ENCODE measurements around the gene TOGARAM1.

The TOGARAM1 gene

DNA sequence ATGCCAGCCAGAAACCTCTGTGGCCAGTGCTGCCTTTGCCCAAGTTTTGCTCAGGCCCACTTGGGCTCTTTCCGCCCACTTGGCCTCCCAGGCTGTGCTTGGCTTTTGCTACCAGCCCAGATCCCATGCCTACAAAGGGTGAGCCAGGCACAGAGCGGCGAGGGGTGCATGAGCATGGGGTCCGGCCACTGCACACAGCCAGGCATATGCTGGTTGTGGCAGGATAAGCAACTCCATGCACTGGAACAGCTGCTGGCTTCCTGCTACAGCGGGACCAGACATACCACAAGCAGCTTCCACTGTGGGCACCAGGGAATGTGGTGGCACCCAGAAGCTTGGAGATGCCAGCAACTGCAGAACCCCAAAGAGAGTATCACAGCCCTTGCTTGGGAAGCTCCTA lies 76.3 kb downstream of the TOGARAM1 start:
- ATAC-seq (ENCODE audit: low read depth), result no peak
- no peak overlapping the region for H3K27ac Mint-ChIP-seq
- no peaks in the 10 kb centered on the region for H3K4me1 Mint-ChIP-seq
- H3K9me3 Mint-ChIP-seq, result peaks cover 2% of the 10 kb centered on the region
- H3K36me3 Mint-ChIP-seq, result peaks cover 35% of the 10 kb centered on the region
- H3K27me3 Mint-ChIP-seq, result no peaks in the 10 kb centered on the region
- DNase-seq (ENCODE audit: low spot score in 2 of 2), result no peak
- no peak overlapping the region for H3K4me3 Mint-ChIP-seq

DNA sequence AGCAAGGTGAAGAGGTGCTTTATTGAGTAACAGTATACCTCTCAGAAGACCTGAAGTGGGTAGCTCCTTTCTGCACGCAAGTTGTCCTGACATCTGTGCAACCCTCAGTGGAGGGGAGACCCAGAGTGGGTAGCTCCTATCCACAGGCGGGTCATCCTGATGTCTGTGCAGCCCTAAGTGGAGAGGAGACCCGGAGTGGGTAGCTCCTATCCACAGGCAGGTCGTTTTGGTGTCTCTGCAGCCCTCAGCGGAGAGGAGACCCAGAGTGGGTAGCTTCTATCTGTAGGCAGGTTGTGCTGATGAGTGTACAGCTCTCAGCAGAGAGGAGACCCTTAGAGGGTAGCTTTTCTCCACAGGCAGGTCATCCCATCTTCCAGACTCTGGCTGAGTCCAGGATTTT lies 76.9 kb downstream of the TOGARAM1 start:
- Mint-ChIP-seq H3K4me1 (no peaks in the 10 kb centered on the region), H3K9me3 (peaks cover 2% of the 10 kb centered on the region), H3K4me3 (no peak overlapping the region), H3K36me3 (peaks cover 35% of the 10 kb centered on the region), H3K27me3 (no peaks in the 10 kb centered on the region), H3K27ac (no peak overlapping the region)
- no peak for ATAC-seq (ENCODE audit: low read depth)
- no peak for DNase-seq (ENCODE audit: low spot score in 2 of 2)

DNA sequence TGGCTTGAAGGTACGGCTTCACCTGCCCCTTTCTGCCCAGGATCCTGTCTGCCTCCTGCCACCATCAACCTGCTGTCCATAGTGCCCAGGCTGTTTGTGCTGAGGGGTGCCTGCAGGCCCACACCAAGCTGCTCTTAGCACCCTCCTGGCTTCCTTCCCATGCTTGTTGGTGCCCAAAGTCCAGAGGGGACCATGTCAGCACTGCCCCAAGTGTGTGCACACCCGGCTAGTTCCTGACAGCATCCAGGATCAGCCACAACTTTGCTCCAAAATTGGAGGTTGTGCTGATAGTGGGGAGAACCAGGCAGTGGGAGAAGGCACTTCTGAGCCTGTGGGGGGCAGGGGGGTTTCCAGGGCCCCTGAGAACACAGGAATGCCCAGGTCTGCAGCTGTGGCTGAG lies 77.4 kb downstream of the TOGARAM1 start:
- no peaks in the 10 kb centered on the region for H3K4me1 Mint-ChIP-seq
- H3K9me3 Mint-ChIP-seq, result peaks cover 2% of the 10 kb centered on the region
- no peaks in the 10 kb centered on the region for H3K27me3 Mint-ChIP-seq
- H3K4me3 Mint-ChIP-seq, result no peak overlapping the region
- H3K27ac Mint-ChIP-seq, result no peak overlapping the region
- ATAC-seq (ENCODE audit: low read depth), result no peak
- DNase-seq (ENCODE audit: low spot score in 2 of 2), result no peak
- peaks cover 31% of the 10 kb centered on the region for H3K36me3 Mint-ChIP-seq

DNA sequence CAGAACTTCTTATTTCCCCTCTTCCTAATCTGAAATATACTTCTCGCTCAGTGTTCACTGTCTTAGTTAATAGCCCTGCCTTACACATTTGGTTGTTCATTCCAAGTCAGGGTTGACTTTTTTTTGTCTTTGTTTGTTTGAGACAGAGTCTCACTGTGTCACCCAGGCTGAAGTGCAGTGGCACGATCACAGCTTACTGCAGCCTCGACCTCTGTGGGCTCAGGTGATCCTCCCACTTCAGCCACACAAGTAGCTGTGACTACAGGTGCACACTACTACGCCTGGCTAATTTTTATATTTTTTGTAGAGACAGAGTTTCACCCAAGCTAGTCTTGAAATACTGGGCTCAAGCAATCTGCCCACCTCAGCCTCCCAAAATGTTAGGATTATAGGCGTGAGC lies 79.7 kb downstream of the TOGARAM1 start:
- H3K4me1 Mint-ChIP-seq, result no peaks in the 10 kb centered on the region
- no peak overlapping the region for H3K4me3 Mint-ChIP-seq
- no peaks in the 10 kb centered on the region for H3K27me3 Mint-ChIP-seq
- no peak overlapping the region for H3K27ac Mint-ChIP-seq
- peaks cover 27% of the 10 kb centered on the region for H3K36me3 Mint-ChIP-seq
- ATAC-seq (ENCODE audit: low read depth), result no peak
- H3K9me3 Mint-ChIP-seq, result no peaks in the 10 kb centered on the region
- no peak for DNase-seq (ENCODE audit: low spot score in 2 of 2)

DNA sequence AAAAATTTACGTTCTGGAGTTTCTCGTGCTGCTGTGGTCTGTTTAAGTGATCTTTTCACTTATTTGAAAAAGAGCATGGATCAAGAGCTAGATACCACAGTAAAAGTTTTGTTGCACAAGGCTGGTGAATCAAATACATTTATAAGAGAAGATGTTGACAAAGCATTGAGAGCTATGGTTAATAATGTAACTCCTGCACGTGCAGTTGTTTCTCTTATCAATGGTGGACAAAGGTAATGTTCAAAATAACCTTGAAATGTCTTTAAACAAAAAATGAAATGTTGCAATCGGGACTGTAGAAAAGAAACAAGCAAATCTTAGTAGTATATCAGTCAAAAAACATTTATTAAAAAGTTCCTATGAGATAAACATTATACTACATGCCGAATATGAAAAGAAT lies 82.6 kb downstream of the TOGARAM1 start:
- peaks cover 16% of the 10 kb centered on the region for H3K36me3 Mint-ChIP-seq

DNA sequence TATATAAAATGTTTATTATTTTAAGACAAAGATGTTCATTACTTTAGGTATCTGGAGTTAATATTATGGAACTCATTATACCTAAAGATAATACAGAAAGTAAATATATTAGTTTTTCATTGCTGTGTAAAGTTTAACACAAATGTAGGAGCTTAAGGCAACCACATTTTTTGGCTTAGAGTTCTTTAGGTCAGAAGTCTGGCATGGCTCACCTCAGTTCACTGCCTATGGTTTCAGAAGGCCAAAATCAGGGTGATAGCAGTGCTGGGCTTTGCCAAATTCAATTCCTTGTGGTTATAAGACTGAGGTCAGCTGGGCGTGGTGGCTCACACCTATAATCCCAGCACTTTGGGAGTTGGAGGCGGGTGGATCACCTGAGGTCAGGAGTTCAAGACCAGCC lies 86.4 kb downstream of the TOGARAM1 start:
- no peak overlapping the region for H3K27ac Mint-ChIP-seq
- H3K27me3 Mint-ChIP-seq, result no peaks in the 10 kb centered on the region
- H3K9me3 Mint-ChIP-seq, result no peaks in the 10 kb centered on the region
- H3K4me1 Mint-ChIP-seq, result peaks cover 3% of the 10 kb centered on the region
- ATAC-seq (ENCODE audit: low read depth), result no peak
- no peak for DNase-seq (ENCODE audit: low spot score in 2 of 2)
- H3K4me3 Mint-ChIP-seq, result no peak overlapping the region
- peaks cover 13% of the 10 kb centered on the region for H3K36me3 Mint-ChIP-seq

More for the DNA sequence above, 82.6 kb downstream of the TOGARAM1 start:
- no peak overlapping the region for H3K27ac Mint-ChIP-seq
- no peaks in the 10 kb centered on the region for H3K27me3 Mint-ChIP-seq
- DNase-seq (ENCODE audit: low spot score in 2 of 2) (no peak), ATAC-seq (ENCODE audit: low read depth) (no peak)
- no peaks in the 10 kb centered on the region for H3K9me3 Mint-ChIP-seq
- H3K4me1 Mint-ChIP-seq, result peaks cover 3% of the 10 kb centered on the region
- H3K4me3 Mint-ChIP-seq, result no peak overlapping the region

DNA sequence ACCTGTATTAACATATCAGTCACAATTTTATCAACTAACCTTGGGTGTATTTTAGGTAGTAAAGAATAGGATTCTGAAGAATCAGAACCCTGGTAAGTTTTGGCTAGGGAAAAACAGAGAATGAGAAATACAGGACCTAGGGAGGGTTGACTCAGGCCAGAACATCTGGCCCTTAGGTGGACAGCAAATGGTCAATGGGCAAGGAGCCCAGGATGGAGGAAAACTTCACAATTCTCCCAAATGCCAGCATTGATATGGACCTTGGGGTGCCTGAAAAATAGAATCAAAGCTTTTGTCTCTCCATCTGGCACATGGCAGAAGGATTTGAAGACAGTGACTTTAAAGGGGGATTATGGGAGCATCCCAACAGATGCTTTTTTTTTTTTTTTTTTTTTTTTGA lies 89.2 kb downstream of the TOGARAM1 start:
- Mint-ChIP-seq H3K4me1 (peaks cover 3% of the 10 kb centered on the region), H3K4me3 (no peak overlapping the region), H3K27ac (no peak overlapping the region), H3K27me3 (no peaks in the 10 kb centered on the region), H3K9me3 (no peaks in the 10 kb centered on the region), H3K36me3 (peaks cover 16% of the 10 kb centered on the region)
- DNase-seq (ENCODE audit: low spot score in 2 of 2) (no peak), ATAC-seq (ENCODE audit: low read depth) (no peak)

DNA sequence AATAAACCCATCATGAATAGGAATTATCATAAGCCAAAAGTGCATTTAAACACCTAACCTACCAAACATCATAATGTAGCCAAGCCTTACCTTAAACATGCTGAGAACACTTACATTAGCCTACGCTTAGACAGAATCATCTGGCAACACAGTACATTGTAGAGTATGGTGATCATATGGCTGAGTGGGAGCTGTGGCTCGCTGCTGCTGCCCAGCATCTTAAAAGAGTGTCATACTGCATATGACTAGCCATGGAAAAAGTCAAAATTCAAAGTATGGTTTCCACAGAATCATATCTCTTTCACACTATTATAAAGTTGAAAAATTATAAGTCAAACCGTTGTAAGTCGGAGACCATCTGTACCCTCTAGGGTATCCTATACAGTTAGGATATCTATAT lies 89.9 kb downstream of the TOGARAM1 start:
- H3K4me3 Mint-ChIP-seq, result no peak overlapping the region
- ATAC-seq (ENCODE audit: low read depth), result no peak

DNA sequence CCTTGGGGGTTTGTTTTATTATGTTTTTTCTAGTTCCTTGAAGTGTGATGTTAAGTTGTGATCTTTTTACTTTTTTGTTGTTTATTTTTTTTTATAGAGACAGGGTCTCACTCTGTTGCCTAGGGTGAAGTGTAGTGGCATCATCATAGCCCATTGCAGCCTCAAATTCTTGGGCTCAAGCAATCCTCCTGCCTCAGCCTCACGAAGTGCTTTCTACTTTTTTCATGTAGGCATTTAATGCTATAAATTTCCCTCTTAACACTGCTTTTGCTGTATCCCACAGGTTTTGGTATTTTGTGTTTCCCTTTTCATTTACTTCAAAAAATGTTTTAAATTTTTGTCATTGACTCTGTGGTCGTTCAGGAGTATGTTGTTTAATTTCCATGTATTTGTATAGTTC lies 95.4 kb downstream of the TOGARAM1 start:
- Mint-ChIP-seq H3K4me3 (no peak overlapping the region), H3K36me3 (peaks cover 29% of the 10 kb centered on the region), H3K27me3 (no peaks in the 10 kb centered on the region), H3K27ac (no peak overlapping the region), H3K9me3 (peaks cover 1% of the 10 kb centered on the region), H3K4me1 (no peaks in the 10 kb centered on the region)
- ATAC-seq (ENCODE audit: low read depth), result no peak
- DNase-seq (ENCODE audit: low spot score in 2 of 2), result no peak

More for the DNA sequence above, 89.9 kb downstream of the TOGARAM1 start:
- Mint-ChIP-seq H3K27ac (no peak overlapping the region), H3K9me3 (no peaks in the 10 kb centered on the region), H3K36me3 (peaks cover 17% of the 10 kb centered on the region), H3K27me3 (no peaks in the 10 kb centered on the region), H3K4me1 (peaks cover 3% of the 10 kb centered on the region)
- no peak for DNase-seq (ENCODE audit: low spot score in 2 of 2)

DNA sequence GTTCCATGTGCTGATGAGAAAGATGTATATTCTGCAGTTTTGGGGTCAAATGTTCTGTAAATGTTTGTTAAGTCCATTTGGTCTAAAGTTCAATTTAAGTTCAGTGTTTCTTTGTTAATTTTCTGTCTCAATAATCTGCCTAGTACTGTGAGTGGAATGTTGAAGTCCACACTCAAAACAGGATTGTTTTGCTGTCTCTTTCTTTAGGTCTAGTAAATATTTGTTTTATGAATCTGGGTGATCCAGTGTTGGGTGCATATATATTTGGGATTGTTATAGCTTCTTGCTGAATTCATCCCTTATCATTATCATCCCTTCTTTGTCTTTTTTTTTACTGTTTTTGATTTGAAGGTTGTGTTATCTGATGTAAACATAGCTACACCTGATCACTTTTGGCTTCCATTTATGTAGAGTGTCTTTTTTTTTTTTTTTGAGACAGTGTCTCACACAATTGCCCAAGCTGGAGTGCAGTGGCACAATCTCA lies 95.9 kb downstream of the TOGARAM1 start:
- peak overlapping the region; percentile 41 for H3K27ac Mint-ChIP-seq
- ATAC-seq (ENCODE audit: low read depth) (no peak), DNase-seq (ENCODE audit: low spot score in 2 of 2) (no peak)
- peaks cover 1% of the 10 kb centered on the region for H3K9me3 Mint-ChIP-seq
- H3K27me3 Mint-ChIP-seq, result no peaks in the 10 kb centered on the region
- no peak overlapping the region for H3K4me3 Mint-ChIP-seq
- H3K36me3 Mint-ChIP-seq, result peaks cover 30% of the 10 kb centered on the region
- no peaks in the 10 kb centered on the region for H3K4me1 Mint-ChIP-seq

DNA sequence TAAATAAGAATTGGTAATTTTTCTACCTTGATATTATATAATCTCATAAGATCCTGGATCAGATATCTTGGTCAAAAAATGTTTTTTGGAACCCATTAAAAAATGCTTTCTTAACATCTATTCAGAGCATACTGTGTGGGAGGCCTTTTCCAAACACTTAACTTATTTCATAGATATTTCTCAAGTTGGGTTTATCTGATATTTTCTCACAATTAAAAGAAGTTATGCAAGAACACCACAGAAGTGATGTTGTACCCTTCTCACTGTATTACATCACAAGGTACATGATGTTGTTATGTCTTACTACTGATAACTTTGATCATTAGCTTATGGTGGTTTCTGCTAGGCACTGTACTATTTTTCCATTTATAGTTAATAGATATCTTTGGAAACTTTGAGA lies 98.6 kb downstream of the TOGARAM1 start:
- no peak overlapping the region for H3K27ac Mint-ChIP-seq
- no peaks in the 10 kb centered on the region for H3K27me3 Mint-ChIP-seq
- H3K4me1 Mint-ChIP-seq, result no peaks in the 10 kb centered on the region
- no peak overlapping the region for H3K4me3 Mint-ChIP-seq
- DNase-seq (ENCODE audit: low spot score in 2 of 2), result no peak
- H3K9me3 Mint-ChIP-seq, result peaks cover 1% of the 10 kb centered on the region
- ATAC-seq (ENCODE audit: low read depth), result no peak
- peaks cover 33% of the 10 kb centered on the region for H3K36me3 Mint-ChIP-seq

DNA sequence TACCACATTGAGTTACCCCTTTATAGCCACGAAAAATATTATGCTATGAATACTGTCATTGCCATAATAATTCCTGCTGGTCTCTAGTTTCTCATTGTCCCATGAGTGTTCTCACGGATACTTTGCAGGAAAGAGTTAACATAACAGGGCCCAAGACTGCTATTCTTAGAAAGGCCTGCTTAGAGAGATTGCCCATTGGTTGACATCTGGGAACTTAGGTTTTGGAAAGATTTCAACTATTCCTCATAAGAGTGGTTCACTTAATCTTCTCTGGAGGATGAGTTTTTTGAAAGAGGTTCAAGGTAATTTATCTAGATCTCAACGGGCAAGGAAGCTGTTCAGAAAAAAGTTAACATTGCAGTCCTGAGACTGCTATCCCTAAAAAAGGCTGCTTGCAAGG lies 103.5 kb downstream of the TOGARAM1 start:
- DNase-seq (ENCODE audit: low spot score in 2 of 2) (no peak), ATAC-seq (ENCODE audit: low read depth) (no peak)
- Mint-ChIP-seq H3K4me3 (no peak overlapping the region), H3K9me3 (no peaks in the 10 kb centered on the region), H3K4me1 (no peaks in the 10 kb centered on the region), H3K27ac (no peak overlapping the region), H3K36me3 (peaks cover 13% of the 10 kb centered on the region), H3K27me3 (no peaks in the 10 kb centered on the region)

DNA sequence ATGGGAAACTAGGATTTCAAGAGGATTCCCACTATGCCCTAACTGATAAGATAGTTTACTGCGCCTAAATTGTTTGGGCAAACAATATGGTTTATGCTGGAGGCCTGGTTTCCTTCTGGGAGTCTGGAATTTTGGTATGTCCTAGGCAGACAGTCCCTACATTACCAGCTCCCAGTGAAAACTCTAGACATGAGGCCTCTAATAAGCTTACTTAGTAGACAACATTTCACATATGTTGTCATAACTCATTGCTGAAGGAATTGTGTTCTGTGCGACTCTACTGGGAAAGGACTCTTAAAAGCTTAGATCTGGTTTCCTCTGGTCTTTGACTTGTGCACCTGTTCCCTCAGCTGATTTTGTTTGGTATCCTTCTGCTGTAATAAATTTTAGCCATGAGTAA lies 104.0 kb downstream of the TOGARAM1 start:
- no peaks in the 10 kb centered on the region for H3K27me3 Mint-ChIP-seq
- ATAC-seq (ENCODE audit: low read depth), result no peak
- no peaks in the 10 kb centered on the region for H3K4me1 Mint-ChIP-seq
- no peak overlapping the region for H3K27ac Mint-ChIP-seq
- peaks cover 15% of the 10 kb centered on the region for H3K36me3 Mint-ChIP-seq
- H3K4me3 Mint-ChIP-seq, result no peak overlapping the region
- no peak for DNase-seq (ENCODE audit: low spot score in 2 of 2)
- no peaks in the 10 kb centered on the region for H3K9me3 Mint-ChIP-seq

DNA sequence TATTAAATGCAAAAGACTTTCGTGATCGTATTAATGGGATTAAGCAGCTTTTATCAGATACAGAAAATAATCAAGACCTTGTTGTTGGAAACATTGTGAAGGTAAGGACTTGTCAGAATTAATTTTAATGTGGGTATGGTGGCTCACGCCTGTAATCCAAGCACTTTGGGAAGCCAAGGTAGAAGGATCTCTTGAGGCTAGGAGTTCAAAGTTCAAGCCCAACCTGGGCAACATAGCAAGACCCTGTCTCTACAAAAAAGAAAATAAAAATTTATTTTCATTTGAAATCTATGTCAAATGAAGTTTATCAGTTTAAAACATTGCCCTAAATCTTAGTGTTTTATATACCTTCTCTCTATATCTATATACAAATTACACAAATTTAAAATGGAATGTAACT lies 104.7 kb downstream of the TOGARAM1 start:
- Mint-ChIP-seq H3K36me3 (peaks cover 15% of the 10 kb centered on the region), H3K27me3 (no peaks in the 10 kb centered on the region), H3K4me1 (no peaks in the 10 kb centered on the region), H3K4me3 (no peak overlapping the region), H3K27ac (no peak overlapping the region), H3K9me3 (no peaks in the 10 kb centered on the region)
- ATAC-seq (ENCODE audit: low read depth), result no peak
- no peak for DNase-seq (ENCODE audit: low spot score in 2 of 2)

DNA sequence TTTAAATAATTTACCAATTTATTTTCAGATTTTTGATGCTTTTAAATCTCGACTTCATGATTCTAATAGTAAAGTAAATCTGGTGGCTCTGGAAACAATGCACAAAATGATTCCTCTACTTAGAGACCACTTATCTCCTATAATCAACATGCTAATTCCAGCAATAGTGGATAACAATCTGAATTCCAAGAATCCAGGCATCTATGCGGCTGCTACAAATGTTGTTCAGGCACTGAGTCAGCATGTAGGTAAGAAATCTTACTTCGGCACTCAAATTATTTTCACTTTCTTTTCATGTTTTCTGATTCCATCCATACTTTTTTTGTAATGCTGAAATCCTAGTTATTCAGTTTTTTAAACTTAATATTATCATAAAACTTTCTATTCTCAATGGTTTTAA lies 106.4 kb downstream of the TOGARAM1 start:
- Mint-ChIP-seq H3K4me1 (no peaks in the 10 kb centered on the region), H3K27ac (no peak overlapping the region), H3K4me3 (no peak overlapping the region), H3K36me3 (peaks cover 10% of the 10 kb centered on the region), H3K27me3 (no peaks in the 10 kb centered on the region), H3K9me3 (no peaks in the 10 kb centered on the region)
- ATAC-seq (ENCODE audit: low read depth) (no peak), DNase-seq (ENCODE audit: low spot score in 2 of 2) (no peak)
